NOMO-1 treated with dmso at 0.1 percent for 144 hours (cell line): ENCODE measurements around the gene PRR14L.

Experiments
- DNase-seq: peaks from one replicate; lab custom pipeline; 2025; ENCODE audit not compliant: unreplicated experiment; lab: John Stamatoyannopoulos, UW

PRR14L gene

DNA sequence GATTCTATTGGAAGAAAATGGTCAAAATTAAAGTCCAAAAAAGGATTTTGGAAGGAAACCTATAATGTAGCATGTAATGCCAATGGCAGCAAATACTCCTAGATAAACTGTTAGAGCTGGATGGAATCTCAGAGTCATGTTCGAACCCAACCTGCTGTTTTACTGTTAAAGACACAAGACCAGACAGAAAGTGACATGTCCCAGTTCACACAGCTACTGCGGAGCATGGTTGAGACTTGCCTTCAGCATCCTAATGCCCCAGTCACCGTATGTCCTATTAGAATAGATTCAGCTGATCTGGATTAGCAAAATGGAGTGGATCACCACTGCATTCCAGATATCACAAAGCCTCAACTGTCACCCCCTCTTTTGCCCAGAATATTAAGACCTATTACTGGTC is 102.9 kb downstream of the PRR14L start:
- DNase-seq, result no peak

DNA sequence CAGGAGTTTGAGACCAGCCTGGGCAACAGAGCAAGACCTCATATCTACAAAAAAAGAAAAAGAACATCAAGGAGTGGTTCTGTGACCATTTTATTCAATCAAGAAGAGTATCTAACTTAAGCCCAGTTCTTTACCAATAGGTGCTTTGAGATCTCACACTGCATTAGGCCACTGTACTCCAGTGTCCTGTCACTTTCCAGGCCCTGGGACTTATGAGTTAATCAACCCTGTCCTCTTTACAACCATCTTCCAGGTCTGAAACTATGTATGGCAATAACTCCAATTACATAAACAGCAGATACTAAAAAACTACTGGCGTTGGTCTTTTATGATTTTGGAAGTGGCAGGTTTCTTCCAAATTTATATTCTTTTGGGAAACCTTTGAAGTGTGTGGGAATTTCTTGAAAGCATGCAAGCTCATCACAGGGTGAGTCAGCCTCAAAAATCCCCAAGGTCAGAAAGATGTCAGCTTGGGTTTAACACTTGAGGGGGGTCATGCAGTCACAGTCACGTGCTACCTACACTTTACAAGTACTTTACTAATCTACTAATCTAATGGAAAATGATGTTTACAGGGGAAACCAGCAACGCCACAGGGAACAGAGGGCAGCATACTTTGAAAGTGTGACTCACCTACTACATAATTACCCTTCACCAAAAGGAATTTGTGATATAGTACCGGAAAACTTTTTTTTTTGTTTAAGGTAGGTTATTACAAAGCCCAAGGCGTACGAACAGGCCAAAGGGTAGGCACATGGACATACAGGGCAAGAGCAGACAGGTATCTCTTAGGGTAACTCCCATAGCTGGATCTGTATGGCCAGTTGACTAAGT is 103.5 kb downstream of the PRR14L start:
- DNase-seq, result no peak

- no peak for DNase-seq
These were observed 110.4 kb downstream of the PRR14L start for GRCh38 chr22:31639436-31640039.

- DNase-seq, result peak; percentile 86
These were observed 111.9 kb downstream of the PRR14L start for GRCh38 chr22:31637891-31638618.

- peak; percentile 86 for DNase-seq
These were observed 112.5 kb downstream of the PRR14L start for GRCh38 chr22:31637447-31637890.

GRCh38 chr22:31635638-31636306 is 114.2 kb downstream of the PRR14L start:
- DNase-seq, result no peak

DNA sequence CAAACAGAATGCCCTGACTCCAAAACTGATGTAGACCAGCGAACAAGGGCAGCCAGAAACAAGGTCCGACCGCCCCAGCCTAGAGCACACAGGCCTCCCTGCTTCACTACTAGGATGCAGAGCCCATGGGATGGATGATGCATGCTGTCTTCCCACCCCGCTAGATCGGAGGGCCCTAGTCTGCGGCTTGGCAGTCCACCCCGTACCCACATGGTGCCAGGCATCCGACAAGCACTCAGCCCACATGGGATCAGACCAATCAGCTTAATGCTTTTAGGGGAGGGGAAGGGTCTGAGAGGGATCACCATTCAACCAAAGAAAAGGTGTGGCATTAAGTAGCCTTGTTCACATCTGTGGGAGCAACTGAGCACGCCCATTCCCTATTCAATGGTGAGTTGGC is 118.5 kb downstream of the PRR14L start:
- no peak for DNase-seq
